Retina (tissue), 1 donor: Measurements from ENCODE around the gene CPTP.
A peak's percentile ranks its signal among the peaks of the same experiment; 100 is the strongest.

Experiments
- DNase-seq: peaks from one replicate; pipeline ENCODE4 v3.0.0-alpha.2; 2016

Gene CPTP

DNA sequence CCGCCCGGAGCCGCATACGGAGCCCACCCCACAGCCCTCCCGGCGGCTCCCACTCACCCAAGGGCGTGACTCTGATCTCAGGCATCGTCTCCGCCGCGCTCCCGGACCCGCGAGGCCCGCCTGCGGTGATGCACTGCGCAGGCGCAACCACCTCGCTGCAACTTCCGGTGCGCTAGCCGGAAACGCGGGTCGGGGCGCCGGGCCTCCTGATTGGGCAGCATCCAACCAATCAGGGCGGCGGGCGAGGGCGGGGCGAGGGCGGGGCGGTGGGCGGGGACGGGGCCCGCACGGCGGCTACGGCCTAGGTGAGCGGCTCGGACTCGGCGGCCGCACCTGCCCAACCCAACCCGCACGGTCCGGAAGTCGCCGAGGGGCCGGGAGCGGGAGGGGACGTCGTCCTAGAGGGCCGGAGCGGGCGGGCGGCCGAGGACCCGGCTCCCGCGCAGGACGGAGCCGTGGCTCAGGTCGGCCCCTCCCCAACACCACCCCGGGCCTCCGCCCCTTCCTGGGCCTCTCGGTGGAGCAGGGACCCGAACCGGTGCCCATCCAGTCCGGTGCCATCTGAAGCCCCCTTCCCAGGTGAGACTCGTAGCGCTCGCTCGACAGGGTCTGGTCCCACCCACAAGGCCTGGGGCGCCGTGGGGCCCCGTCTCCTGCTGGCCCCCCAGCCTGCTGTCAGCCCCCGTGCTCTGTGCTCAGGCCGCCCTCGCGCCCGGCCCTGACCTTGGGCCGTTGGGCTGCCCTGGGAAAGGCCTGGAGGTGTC, at the start of gene CPTP, which contains the start of gene INTS11:
CPTP (plus strand) TSS at position 279 of the 764 bp plus-strand sequence. CDS start 2,109 bp downstream, outside the sequence.
INTS11 (minus strand) TSS at position 137 of the 764 bp plus-strand sequence; CDS start at position 85, 52 bp downstream.
- DNase-seq, result peak; percentile 87

DNA sequence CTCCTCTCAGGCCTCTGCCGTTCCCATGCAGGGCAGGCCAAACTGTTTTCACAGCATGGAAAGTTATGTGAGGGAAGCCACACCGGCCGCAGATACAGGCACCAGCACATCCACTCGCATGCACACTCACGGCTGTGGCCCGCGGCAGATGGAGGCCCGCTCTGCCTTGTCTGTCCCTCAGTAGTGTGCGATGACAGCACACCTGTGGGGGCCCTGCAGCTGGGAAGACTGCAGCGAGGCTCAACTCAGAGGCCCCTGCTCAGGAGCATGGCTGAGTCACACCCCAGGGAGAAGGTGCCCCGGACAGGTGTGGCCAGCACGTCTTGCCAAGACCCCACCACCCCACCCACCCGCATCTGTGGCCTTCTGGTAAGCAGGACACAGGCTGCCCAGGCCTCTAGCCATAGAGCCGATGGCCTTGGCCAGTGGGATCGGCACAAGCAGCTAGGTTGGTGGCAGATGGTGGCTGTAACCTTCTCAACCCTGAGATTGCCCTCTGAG, 49.6 kb upstream of the CPTP start:
- no peak for DNase-seq

DNA sequence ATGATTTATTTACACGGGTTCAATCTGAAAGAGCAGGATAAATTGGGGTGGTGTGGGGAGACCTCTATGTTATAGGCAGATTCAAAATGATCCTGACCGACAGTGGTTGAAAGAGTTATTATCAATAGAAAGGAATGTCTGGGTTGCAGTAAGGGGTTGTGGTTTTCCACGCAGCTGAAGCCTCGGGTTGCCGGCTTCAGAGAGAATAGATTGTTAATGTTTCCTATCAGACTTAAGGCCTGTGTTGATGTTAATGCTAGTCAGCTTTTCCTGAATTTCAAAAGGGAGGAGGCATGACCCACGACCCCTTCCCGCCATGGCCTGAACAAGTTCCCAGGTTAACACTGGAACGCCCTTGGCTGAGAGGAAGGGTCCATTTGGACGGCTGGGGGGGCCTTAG, 48.8 kb upstream of the CPTP start:
- DNase-seq, result no peak

DNA sequence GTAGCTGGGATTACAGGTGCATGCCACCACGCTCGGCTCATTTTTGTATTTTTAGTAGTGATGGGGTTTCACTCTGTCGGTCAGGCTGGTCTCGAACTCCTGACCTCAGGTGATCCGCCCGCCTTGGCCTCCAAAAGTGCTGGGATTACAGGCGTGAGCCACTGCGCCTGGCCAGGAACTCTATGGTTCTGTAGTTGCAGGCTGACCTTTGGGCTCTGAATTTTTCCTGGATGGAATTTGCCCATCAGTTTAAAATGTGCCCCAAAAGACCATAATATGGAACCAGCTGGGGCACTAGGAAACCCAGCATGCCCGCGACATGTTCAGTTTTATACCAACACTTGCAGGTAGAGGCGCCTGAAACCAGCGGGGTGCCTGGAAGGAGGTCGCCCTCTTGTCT, 46.0 kb upstream of the CPTP start:
- no peak for DNase-seq

DNA sequence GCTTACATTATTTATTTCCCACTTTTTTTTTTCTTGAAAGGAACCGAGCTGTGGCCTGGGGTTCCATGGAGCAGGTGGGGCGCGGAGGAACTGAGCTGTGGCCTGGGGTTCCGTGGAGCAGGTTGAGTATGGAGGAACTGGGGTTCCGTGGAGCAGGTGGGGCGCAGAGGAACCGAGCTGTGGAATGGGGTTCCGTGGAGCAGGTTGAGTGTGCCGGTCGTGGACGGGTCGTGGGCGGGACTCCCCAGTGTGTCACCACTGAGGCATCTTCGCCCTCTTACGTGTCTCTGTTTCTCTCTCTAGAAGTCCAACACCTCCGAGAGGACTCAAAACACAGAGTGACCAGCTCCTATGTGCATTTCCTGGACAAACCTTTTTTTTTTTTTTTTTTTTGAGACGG, 45.6 kb upstream of the CPTP start:
- no peak for DNase-seq

DNA sequence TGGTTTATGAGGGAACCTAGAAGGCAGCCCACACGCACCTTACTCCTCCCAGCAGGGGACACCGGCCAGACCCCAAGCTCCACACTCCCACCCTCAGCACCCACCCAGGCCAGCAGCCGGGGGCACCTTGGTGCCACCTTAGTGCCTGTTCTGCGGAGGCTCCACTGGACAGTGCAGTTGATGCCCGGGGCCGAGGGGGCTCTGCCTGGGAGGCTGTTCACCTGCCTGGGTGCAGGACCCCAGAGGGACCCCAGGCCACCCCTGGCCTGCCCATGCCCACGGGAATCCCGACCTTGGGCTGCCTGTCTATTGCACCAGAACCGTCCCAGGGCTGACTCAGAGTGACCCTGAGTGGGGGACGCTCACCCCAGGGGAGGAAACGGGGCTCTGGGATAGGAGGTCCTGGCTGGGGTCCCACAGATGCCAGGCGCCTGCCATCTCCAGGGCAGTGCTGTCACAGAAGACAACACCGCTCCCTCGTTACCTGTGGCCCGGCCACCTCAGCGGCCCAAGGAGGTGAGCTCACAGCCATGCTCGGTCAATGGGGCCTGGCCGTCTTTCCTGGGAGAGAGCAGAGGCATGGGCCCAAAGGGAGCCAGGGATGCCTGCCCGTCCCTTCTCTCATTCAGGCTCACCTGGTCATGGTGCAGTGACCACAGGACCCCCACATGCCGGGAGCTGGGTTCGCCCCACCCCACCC, 43.7 kb upstream of the CPTP start:
- no peak for DNase-seq

DNA sequence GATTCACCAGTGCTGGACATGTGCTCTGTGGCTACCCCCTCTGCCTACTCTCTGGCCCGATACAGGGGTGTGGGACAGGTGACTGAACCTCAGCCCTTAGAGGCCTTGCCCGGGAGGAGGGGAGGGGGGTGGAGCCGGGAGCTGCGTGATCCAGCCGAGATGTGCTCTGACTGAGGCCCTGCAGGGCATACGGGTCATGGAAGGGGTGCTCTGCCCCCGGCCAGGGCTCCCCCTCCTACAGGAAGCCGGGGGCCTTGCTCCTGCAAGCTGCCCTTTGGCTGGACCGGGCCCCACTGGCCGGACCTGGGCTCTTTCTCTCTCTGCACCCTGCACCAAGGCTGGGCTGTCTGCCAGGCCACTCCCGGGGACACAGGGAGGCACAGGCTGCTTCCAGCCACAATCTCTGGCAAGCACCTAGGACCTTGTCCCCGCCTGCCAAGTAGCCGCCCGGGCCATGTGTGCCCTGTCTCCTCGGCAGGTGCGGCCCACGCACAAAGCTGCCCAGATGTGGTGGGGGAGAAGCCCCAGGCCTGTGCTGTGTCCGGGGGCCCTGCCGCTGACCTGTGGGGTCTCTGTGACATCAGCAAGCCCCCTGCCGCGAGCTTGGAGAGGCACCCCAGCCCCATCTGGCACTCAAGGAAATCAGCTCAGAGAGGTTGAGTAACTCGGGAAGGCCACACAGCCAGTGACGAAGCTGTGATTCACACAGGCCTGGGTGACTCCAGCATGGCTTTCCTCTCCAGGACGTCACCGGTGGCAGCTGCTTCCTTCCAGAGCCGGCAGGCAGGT, 42.9 kb upstream of the CPTP start:
- DNase-seq, result no peak

DNA sequence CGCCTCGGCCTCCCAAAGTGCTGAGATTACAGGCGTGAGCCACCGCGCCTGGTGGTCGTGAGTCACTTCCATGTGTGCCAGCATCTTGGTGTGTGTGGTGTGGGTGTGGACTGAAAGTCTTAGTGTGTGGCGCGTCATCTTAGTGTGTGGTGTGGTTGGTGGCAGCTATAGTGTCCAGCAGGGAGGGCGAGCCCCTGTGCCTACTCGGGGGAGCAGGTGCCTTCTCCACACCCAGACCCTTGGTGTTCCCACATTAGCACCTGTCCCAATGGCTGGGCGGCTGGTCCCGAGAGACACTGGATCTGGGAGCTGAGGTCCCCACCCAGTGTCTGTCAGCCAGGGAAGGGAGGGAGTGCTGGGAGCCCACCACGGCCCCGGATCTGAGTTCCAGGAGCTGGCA, 41.6 kb upstream of the CPTP start:
- no peak for DNase-seq

DNA sequence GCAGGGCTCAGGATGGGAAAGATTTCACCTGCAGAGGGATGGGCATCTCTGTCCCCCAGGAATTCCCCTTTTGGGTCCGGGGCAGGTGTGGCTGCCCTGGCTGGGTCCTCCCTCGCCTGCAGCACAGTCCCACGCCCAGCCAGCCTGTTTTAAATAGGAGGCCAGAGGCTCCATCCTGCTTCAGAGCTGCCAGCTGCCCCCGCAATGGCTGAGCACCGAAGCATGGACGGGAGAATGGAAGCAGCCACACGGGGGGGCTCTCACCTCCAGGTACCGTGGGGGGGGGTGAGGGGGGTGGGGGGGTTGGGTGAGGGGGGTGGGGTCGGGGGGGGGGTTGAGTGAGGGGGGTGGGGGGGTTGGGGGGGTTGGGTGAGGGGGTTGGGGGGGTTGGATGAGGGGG, 40.8 kb upstream of the CPTP start:
- no peak for DNase-seq

DNA sequence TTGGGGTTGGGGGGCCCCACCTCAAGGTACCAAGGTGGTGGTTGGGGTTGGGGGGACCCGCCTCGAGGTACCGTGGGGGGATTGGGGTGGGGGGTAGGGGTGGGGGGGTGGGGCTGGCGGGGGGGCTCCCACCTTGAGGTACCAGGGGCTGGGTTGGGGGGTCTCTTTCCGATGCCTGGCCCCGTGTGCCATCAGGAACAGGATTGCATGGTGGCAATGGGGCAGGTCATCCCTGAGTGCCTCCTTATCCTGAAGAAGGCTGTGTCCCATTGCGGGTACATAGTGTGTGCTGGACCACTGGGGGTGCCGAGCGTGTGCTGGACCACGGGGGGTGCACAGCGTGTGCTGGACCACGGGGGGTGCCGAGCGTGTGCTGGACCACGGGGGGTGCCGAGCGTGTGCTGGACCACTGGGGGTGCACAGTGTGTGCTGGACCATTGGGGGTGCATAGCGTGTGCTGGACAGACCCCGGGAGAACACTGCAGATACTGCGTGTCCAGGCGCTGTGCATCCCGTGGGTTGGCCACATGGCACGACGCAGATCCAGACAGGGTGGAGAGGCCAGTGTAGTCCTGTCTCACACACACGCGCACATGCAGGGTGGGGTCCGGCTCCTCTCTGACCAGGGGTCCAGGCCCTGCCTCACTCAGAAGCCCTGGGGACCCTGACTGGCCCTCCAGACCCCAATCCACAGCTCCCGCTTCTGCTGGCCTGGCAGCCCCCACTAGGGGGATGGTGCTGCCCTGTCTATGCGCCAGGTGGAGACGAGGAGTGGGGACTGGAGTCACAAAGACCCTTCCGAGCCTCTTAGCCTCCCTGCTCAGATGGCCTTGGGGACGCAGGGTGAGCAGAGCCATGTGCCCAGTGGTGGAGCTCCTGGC, 40.1 kb upstream of the CPTP start:
- no peak for DNase-seq

DNA sequence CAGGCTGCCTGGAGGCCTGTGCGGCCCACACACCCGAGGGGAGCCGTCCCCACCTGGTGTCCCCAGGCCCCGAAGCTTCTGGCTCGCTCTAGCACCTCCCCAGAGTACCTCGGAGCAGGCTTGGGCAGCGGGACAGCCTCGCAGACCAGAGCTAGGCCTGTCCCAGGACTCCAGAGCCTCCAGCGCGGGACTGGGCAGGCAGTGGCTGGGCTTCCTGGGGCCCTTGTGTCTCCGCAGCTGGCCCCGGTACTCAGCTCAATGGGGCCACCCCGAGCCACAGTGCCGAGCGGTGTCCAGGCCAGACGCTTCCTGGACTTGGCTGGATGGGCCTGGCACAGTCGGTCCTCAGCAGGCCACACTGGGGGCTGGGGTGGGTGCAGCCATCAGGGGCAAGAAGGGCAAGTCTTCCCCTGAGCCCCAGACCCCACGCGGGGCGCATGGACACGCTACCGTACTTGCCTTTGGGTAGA, 39.5 kb upstream of the CPTP start:
- DNase-seq, result no peak

DNA sequence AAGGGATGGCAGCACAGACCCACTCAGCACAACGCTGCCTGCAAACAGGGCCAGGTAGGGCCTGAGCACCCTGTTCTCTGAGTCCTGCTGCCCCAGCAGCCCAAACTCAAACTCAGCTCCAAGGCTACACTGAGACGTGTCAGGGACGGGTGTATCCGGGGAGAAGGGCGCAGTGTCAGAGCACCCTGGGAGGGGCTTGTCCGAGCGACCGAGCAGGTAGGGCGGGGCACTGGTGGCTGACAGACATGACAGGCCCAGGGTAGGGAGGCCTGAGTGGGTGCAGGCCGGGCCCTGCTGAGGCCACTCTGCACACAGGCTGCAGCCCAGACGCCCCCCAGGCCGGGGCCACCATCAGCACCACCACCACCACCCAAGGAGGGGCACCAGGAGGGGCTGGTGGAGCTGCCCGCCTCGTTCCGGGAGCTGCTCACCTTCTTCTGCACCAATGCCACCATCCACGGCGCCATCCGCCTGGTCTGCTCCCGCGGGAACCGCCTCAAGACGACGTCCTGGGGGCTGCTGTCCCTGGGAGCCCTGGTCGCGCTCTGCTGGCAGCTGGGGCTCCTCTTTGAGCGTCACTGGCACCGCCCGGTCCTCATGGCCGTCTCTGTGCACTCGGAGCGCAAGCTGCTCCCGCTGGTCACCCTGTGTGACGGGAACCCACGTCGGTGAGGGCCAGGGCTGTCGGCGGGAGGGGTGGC, 38.8 kb upstream of the CPTP start:
- DNase-seq, result no peak

DNA sequence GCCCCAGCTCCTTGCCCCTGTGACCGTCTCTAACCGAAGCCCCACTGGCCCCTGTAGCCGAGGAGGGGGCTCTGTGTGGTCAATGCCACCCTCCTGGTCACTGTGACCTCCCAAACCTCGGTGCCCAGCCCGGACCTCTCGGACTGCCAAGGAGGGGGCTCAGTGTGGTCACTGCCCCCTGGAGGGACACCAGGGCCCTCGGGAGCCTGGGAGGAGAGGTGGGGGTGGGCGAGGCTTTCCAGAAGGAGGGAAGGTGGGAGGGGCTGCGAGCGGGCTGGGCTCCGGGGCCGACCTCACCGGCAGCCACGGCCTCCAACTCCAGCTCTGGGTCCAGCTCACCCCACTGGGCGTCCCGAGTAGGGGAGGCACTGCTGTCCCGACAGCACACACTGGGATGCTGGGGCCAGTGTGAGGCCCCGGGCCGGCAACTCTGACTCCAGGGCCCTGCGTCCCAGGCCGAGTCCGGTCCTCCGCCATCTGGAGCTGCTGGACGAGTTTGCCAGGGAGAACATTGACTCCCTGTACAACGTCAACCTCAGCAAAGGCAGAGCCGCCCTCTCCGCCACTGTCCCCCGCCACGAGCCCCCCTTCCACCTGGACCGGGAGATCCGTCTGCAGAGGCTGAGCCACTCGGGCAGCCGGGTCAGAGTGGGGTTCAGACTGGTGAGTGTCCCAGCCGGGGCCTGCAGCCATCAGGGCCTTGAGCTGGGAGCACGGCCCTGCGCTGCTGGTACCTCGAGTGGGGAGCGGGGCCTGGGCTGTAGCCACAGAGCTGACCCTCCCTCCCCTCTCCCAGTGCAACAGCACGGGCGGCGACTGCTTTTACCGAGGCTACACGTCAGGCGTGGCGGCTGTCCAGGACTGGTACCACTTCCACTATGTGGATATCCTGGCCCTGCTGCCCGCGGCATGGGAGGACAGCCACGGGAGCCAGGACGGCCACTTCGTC, 38.0 kb upstream of the CPTP start:
- no peak for DNase-seq

DNA sequence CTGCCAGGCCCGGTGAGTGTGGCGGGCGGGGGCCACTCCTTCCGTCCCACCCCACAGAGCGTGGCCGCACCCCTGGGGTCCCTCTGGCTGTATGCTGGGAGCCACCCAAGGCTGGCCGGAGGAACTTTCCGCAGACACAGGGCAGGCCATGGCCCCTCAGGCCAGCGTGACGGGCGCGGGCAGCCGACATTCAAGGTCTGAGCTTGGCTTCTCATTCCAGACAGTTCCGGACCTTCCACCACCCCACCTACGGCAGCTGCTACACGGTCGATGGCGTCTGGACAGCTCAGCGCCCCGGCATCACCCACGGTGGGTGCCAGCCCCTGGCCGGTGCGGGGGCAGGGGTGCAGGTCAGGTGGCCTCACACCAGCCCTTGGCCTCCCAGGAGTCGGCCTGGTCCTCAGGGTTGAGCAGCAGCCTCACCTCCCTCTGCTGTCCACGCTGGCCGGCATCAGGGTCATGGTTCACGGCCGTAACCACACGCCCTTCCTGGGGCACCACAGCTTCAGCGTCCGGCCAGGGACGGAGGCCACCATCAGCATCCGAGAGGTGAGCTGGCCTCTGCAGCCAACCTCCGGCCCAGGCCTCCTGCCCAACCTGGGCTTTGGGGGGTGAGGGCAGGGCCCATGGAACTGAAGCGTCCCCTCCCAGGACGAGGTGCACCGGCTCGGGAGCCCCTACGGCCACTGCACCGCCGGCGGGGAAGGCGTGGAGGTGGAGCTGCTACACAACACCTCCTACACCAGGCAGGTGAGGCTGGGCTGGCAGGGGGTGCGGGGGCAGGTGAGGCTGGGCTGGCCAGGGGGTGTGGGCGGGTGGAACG, 37.1 kb upstream of the CPTP start:
- no peak for DNase-seq

DNA sequence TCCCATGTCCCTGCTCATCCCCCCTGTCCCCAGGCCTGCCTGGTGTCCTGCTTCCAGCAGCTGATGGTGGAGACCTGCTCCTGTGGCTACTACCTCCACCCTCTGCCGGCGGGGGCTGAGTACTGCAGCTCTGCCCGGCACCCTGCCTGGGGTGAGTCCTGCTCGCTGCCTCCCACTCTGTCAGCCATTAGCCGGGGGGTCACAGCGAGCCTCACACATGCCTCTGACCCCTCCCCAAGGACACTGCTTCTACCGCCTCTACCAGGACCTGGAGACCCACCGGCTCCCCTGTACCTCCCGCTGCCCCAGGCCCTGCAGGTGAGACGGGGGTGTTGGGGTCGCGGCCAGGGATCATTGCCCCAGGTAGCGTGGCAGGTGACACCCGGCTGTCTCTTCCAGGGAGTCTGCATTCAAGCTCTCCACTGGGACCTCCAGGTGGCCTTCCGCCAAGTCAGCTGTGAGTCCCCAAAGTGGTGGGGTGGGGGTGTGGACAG, 34.3 kb upstream of the CPTP start:
- DNase-seq, result peak; percentile 60

DNA sequence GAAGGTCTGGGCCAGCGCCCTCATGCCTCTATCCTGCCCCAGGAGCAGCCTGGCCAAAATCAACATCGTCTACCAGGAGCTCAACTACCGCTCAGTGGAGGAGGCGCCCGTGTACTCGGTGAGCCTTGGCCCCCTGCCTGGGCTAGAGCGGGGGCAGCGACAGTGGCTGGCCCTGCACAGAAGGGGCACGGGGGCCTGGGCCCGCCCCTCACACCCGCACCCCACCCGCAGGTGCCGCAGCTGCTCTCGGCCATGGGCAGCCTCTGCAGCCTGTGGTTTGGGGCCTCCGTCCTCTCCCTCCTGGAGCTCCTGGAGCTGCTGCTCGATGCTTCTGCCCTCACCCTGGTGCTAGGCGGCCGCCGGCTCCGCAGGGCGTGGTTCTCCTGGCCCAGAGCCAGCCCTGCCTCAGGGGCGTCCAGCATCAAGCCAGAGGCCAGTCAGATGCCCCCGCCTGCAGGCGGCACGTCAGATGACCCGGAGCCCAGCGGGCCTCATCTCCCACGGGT, 33.5 kb upstream of the CPTP start:
- DNase-seq, result no peak

DNA sequence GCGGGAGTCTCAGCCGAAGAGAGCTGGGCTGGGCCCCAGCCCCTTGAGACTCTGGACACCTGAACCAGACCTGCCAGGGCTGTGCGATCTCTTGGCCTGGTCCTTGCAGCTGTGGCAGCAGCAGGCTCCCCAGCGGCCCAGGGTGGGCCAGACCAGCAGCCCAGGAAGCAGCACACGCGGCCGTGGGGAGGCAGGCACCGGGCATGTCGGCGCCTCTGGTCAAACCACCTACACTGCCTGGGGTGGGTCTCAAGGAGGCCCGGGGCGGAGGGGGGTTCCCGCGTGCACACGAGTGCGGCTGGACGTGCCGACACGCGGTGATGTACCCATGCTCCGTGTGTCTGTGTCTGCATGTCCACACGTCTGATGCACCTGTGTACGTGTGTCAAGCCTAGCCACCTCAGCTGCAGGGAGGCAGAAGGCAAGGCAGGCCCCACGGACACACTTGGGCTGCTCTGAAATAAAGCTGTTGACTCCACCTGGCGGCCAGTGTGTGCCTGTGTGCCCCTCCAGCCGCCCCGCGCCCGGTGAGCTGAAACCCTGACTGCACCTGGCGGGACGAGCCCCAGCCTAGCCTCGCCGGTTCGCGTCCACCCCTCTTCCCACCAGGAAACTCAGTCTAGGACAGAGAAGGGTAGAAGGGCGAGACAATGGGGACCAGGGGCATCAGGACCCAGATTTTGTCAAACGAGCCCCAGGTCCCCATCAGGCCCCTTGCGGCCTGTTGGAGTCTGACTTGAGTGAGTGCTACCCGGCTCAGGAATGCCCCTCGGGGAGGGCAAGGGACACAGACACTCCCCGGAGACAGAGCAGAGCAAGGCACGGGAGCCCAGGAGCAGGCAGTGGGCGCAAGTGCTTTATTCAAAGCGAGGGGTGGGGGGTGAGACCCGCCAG, 32.8 kb upstream of the CPTP start:
- peak; percentile 78 for DNase-seq

DNA sequence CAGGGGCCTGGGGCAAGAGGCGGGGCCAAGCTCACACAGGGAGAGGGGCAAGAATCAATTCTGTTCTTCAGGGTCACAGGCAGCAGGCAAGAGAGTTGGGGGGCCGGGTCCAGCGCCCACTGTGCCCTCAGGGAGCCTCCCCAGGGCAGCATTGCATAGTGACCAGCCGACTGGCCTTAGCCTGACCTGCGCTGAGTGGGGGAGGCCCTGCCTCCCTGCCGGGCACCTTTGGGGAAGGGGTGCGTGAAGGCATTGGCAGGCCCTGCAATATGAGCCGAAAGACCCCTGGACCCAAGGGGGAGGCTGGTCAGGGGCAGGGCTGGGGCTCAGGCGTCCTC, 32.2 kb upstream of the CPTP start:
- DNase-seq, result no peak
